ENCODE measurements around the gene TSHZ1. TPM values are rescaled to one million over a fixed set of nuclear protein-coding genes. Genes with fewer than 3 reads are reported as not detected.

TSHZ1 gene
- polyA plus RNA-seq, 1 experiment: 23.9 TPM

DNA sequence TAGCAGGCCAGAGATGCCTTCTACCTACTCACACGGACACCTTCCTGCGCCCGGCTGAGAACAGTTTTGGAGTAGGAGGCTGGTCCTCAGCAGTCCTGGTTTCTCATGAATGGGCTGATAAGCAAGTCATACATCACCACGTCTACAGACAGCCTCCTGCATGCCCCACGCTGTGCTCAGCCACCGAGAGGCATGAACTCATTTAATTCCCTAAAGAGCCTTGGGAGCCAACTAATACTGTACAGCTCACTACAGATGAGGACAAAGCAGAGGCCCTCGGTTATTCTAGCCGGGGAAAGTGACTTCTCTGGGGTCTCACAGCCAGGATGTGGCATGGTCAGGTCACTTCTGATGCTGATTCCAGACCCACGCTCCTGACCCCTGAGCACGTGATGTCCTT is 105.6 kb downstream of the TSHZ1 start:
- ChIA-PET POLR2A (no interaction called here), CTCF (no interaction called here)
- no peaks in the 10 kb centered on the region for H3K27me3 ChIP-seq (ENCODE audit: control insufficient read depth, insufficient read depth, low read length)
- no peaks in the 10 kb centered on the region for H3K36me3 ChIP-seq (ENCODE audit: control insufficient read depth, insufficient read depth, low read length)
- H3K4me3 ChIP-seq (ENCODE audit: low read depth, low read length): no peak overlapping the region
- TF ChIP-seq, protein P1, sequence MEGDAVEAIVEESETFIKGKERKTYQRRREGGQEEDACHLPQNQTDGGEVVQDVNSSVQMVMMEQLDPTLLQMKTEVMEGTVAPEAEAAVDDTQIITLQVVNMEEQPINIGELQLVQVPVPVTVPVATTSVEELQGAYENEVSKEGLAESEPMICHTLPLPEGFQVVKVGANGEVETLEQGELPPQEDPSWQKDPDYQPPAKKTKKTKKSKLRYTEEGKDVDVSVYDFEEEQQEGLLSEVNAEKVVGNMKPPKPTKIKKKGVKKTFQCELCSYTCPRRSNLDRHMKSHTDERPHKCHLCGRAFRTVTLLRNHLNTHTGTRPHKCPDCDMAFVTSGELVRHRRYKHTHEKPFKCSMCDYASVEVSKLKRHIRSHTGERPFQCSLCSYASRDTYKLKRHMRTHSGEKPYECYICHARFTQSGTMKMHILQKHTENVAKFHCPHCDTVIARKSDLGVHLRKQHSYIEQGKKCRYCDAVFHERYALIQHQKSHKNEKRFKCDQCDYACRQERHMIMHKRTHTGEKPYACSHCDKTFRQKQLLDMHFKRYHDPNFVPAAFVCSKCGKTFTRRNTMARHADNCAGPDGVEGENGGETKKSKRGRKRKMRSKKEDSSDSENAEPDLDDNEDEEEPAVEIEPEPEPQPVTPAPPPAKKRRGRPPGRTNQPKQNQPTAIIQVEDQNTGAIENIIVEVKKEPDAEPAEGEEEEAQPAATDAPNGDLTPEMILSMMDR (IDR thresholded peaks at IDR 0.05; ENCODE audit: insufficient read depth, low read depth, low read length): no peak
- DNase-seq (ENCODE audit: low read depth): no peak

GRCh38 chr18:75316826-75317225 is 106.2 kb downstream of the TSHZ1 start:
- no peaks in the 10 kb centered on the region for H3K36me3 ChIP-seq (ENCODE audit: control insufficient read depth, insufficient read depth, low read length)
- CTCF ChIA-PET: no interaction called here
- no peak overlapping the region for H3K4me3 ChIP-seq (ENCODE audit: low read depth, low read length)
- TF ChIP-seq, protein P1 (IDR thresholded peaks at IDR 0.05; ENCODE audit: insufficient read depth, low read depth, low read length): no peak
- H3K27me3 ChIP-seq (ENCODE audit: control insufficient read depth, insufficient read depth, low read length): no peaks in the 10 kb centered on the region
- DNase-seq (ENCODE audit: low read depth): no peak
- POLR2A ChIA-PET: no interaction called here

- CTCF ChIA-PET: no interaction called here
- DNase-seq (ENCODE audit: low read depth): no peak
- POLR2A ChIA-PET: no interaction called here
Measured at GRCh38 chr18:75317300-75317699, 106.7 kb downstream of the TSHZ1 start.

DNA sequence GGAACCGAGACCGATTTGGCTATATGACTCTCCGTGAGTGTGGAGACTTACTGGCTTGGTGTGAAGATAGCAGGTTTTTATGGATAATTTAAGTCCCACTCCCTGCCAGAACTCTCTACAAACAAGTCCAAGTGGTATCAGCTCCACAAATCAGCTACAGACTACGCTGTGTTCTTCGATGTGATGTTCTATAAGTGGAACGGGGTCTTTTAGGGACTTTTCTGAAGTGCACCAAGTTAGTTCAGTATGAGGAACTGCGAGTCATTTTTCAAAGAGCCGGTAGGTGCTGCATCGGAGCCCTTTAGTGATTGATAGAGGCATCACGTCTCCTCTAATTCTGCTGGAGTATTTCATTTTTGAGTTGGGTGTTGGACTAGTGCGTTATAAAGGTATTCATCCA is 107.1 kb downstream of the TSHZ1 start:
- Histone ChIP-seq H3K36me3 (ENCODE audit: control insufficient read depth, insufficient read depth, low read length) (no peaks in the 10 kb centered on the region), H3K4me3 (ENCODE audit: low read depth, low read length) (no peak overlapping the region), H3K27me3 (ENCODE audit: control insufficient read depth, insufficient read depth, low read length) (no peaks in the 10 kb centered on the region)
- TF ChIP-seq, protein P1 (IDR thresholded peaks at IDR 0.05; ENCODE audit: insufficient read depth, low read depth, low read length): no peak
- no peak for DNase-seq (ENCODE audit: low read depth)
- POLR2A ChIA-PET: no interaction called here
- CTCF ChIA-PET: interaction anchor here (1.0 kb wide), 1 partner anchor 32 kb away, joined by 3 read pairs; no protein-coding TSS in a partner anchor

More at GRCh38 chr18:75317300-75317699, 106.7 kb downstream of the TSHZ1 start:
- no peaks in the 10 kb centered on the region for H3K27me3 ChIP-seq (ENCODE audit: control insufficient read depth, insufficient read depth, low read length)
- H3K4me3 ChIP-seq (ENCODE audit: low read depth, low read length): no peak overlapping the region
- TF ChIP-seq, protein P1 (IDR thresholded peaks at IDR 0.05; ENCODE audit: insufficient read depth, low read depth, low read length): no peak
- no peaks in the 10 kb centered on the region for H3K36me3 ChIP-seq (ENCODE audit: control insufficient read depth, insufficient read depth, low read length)

DNA sequence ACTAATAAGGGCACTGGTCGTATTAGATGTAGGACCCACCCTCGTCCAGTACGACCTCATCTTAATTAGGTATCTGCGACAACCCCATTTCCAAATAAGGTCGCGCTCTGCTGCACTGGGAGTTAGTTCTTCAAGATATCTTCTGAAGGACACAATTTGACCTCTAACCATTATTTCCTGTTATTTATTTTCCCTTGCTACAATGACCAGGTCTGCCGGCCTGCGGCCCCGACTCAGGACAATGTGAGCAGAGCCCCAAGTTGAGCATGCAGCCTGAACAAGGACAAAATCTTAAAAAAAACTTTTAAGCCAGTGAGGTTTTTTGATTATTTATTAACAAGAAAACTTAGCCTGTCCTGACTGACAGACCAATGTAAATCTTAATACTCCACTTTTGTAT is 109.3 kb downstream of the TSHZ1 start:
- Histone ChIP-seq H3K36me3 (ENCODE audit: control insufficient read depth, insufficient read depth, low read length) (no peaks in the 10 kb centered on the region), H3K27me3 (ENCODE audit: control insufficient read depth, insufficient read depth, low read length) (no peaks in the 10 kb centered on the region), H3K4me3 (ENCODE audit: low read depth, low read length) (no peak overlapping the region)
- DNase-seq (ENCODE audit: low read depth): no peak
- ChIA-PET POLR2A (no interaction called here), CTCF (no interaction called here)
- TF ChIP-seq, protein P1 (IDR thresholded peaks at IDR 0.05; ENCODE audit: insufficient read depth, low read depth, low read length): no peak

Measured in BJ (cell line).